SK-N-SH (cell line): Measurements from ENCODE around the gene IL1RAP. TPM values are rescaled to one million over a fixed set of nuclear protein-coding genes. Genes with fewer than 3 reads are reported as not detected.

Experiments
- CTCF ChIA-PET: fragments of 300-600, 350-600 bp; formaldehyde crosslinking; extraction: SDS; loops from one replicate; lab custom pipeline; 2021; lab: Yijun Ruan, JAX
- POLR2A ChIA-PET: fragments of 350-600 bp; sonication (Branson Sonifier 250); formaldehyde crosslinking; extraction: SDS; loops from one replicate; lab custom pipeline; 2020; ENCODE audit warnings: antibody characterized with exemption, inconsistent platforms; lab: Yijun Ruan, JAX
- DNase-seq: peaks from one replicate; pipeline ENCODE4 v3.0.0; 2012
- H2AFZ ChIP-seq: fragments of 200-600 bp; sonication (generic); 2 replicates; pipeline ENCODE4 v1.8.1; 2016; ENCODE audit warnings: antibody characterized with exemption, mild to moderate bottlenecking, low read depth
- H3F3A ChIP-seq: fragments of 200-600 bp; sonication (generic); replicated peaks from 2 replicates; pipeline ENCODE3; 2016; ENCODE audit warnings: antibody characterized with exemption, mild to moderate bottlenecking; ENCODE audit not compliant: insufficient read depth
- H3K27ac ChIP-seq, 2 experiments: fragments of 200-500 bp in 1 of 2; fragments of 200-600 bp in 1 of 2; sonication (Bioruptor generic) in 1 of 2; sonication (generic), shearing (Covaris generic) in 1 of 2; 2 replicates each; pipeline versions ENCODE4 v1.5.1 to v1.6.1; 2014 to 2016; ENCODE audit warnings: low read depth in 2 of 2, inconsistent platforms in 1 of 2, low read length in 1 of 2, mild to moderate bottlenecking in 1 of 2, mixed read lengths in 1 of 2
- H3K27me3 ChIP-seq: fragments of 200-600 bp; sonication (generic), shearing (Covaris generic); 2 replicates; pipeline ENCODE4 v1.6.1; 2016; ENCODE audit warnings: mixed run types; ENCODE audit not compliant: insufficient read depth
- H3K36me3 ChIP-seq, 2 experiments: fragments of 200-500 bp in 1 of 2; fragments of 200-600 bp in 1 of 2; sonication (Bioruptor generic) in 1 of 2; sonication (generic) in 1 of 2; replicated peaks in 1 of 2; 2 replicates each; pipeline versions ENCODE3 to v1.5.1; 2014 to 2016; ENCODE audit warnings: low read length in 1 of 2, mild to moderate bottlenecking in 1 of 2; ENCODE audit not compliant: insufficient read depth in 2 of 2, control insufficient read depth in 1 of 2
- H3K4me1 ChIP-seq, 2 experiments: fragments of 200-500 bp in 1 of 2; fragments of 200-600 bp in 1 of 2; sonication (Bioruptor generic) in 1 of 2; sonication (generic), shearing (Covaris generic) in 1 of 2; 2 replicates each; pipeline versions ENCODE4 v1.5.1 to v1.6.1; 2014 to 2016; ENCODE audit warnings: low read depth in 1 of 2, low read length in 1 of 2, mixed run types in 1 of 2; ENCODE audit not compliant: insufficient read depth in 2 of 2, control insufficient read depth in 1 of 2
- H3K4me2 ChIP-seq: fragments of 200-600 bp; sonication (generic), shearing (Covaris generic); 2 replicates; pipeline ENCODE4 v1.6.1; 2017; ENCODE audit warnings: mixed run types
- H3K4me3 ChIP-seq, 2 experiments: fragments of 200-500 bp in 1 of 2; fragments of 200-600 bp in 1 of 2; sonication (Bioruptor generic) in 1 of 2; sonication (generic), shearing (Covaris generic) in 1 of 2; 2 replicates each; pipeline versions ENCODE4 v1.5.1 to v1.8.1; 2014 to 2016; ENCODE audit warnings: low read depth in 2 of 2, inconsistent platforms in 1 of 2, low read length in 1 of 2, mild to moderate bottlenecking in 1 of 2, mixed read lengths in 1 of 2, moderate library complexity in 1 of 2
- H3K79me2 ChIP-seq: fragments of 200-600 bp; sonication (generic); 2 replicates; pipeline ENCODE4 v1.8.1; 2017; ENCODE audit warnings: mild to moderate bottlenecking; ENCODE audit not compliant: insufficient read depth
- H3K9ac ChIP-seq: fragments of 200-600 bp; sonication (generic); 2 replicates; pipeline ENCODE4 v1.6.1; 2017; ENCODE audit warnings: mixed run types
- H3K9me2 ChIP-seq: fragments of 200-600 bp; sonication (generic); 2 replicates; pipeline ENCODE4 v1.6.1; 2017; ENCODE audit warnings: mixed run types
- H3K9me3 ChIP-seq: fragments of 200-600 bp; sonication (generic); 2 replicates; pipeline ENCODE4 v1.6.1; 2017; ENCODE audit warnings: mixed run types, mild to moderate bottlenecking, moderate library complexity
- H4K20me1 ChIP-seq: fragments of 200-600 bp; sonication (generic); 2 replicates; pipeline ENCODE4 v1.6.1; 2017; ENCODE audit warnings: mild to moderate bottlenecking, mixed run types; ENCODE audit not compliant: insufficient read depth
- CHD2 ChIP-seq: fragments of 150-350 bp; IDR thresholded peaks from 2 replicates; pipeline ENCODE4 v1.6.1; 2018; ENCODE audit warnings: low read length; ENCODE audit not compliant: partially characterized antibody
- ELF1 ChIP-seq: IDR thresholded peaks from 2 replicates; pipeline ENCODE4 v1.4.0; 2012
- EZH2phosphoT487 ChIP-seq: fragments of 200-600 bp; sonication (generic); IDR thresholded peaks from 2 replicates; pipeline ENCODE4 v1.6.1; 2017; ENCODE audit warnings: low read depth, mixed run types, mild to moderate bottlenecking, antibody characterized with exemption, moderate library complexity, borderline replicate concordance
- FOSL2 ChIP-seq: IDR thresholded peaks from 2 replicates; pipeline ENCODE4 v1.4.0; 2012; ENCODE audit warnings: low read depth, mild to moderate bottlenecking, moderate library complexity, borderline replicate concordance
- FOXJ3 ChIP-seq: sonication (generic); formaldehyde crosslinking; IDR thresholded peaks from 2 replicates; pipeline ENCODE4 v1.5.1; 2020; ENCODE audit warnings: mild to moderate bottlenecking, missing genetic modification reagents
- FOXM1 ChIP-seq: IDR thresholded peaks from 2 replicates; pipeline ENCODE4 v1.4.0; 2012; ENCODE audit warnings: low read depth, mild to moderate bottlenecking
- MEF2A ChIP-seq: IDR thresholded peaks from 2 replicates; pipeline ENCODE4 v1.4.0; 2012; ENCODE audit warnings: low read depth, borderline replicate concordance
- MXI1 ChIP-seq: IDR thresholded peaks from 2 replicates; pipeline ENCODE4 v1.6.1; 2012; ENCODE audit warnings: mild to moderate bottlenecking, low read depth, low read length, improper control_type of control experiment
- PBX3 ChIP-seq: IDR thresholded peaks from 2 replicates; pipeline ENCODE4; 2012
- POLR2AphosphoS5 ChIP-seq: IDR thresholded peaks from 2 replicates; pipeline ENCODE4 v1.6.1; 2012; ENCODE audit warnings: low read depth, low read length
- RAD21 ChIP-seq: IDR thresholded peaks from 2 replicates; pipeline ENCODE4 v1.6.1; 2012; ENCODE audit warnings: mild to moderate bottlenecking, low read length
- RCOR1 ChIP-seq: fragments of 150-350 bp; IDR thresholded peaks from 2 replicates; pipeline ENCODE4 v1.6.1; 2017; ENCODE audit warnings: antibody characterized with exemption, low read length
- TAF1 ChIP-seq: IDR thresholded peaks from 2 replicates; pipeline ENCODE4 v1.6.1; 2012; ENCODE audit warnings: low read depth, mild to moderate bottlenecking, low read length, moderate library complexity, borderline replicate concordance
- USF2 ChIP-seq: fragments of 150-350 bp; IDR thresholded peaks from 2 replicates; pipeline ENCODE4 v1.6.1; 2017; ENCODE audit warnings: antibody characterized with exemption, low read length, low read depth, borderline replicate concordance
- YY1 ChIP-seq: IDR thresholded peaks from 2 replicates; pipeline ENCODE4 v1.4.0; 2012; ENCODE audit warnings: low read depth, mild to moderate bottlenecking
- polyA plus RNA-seq, 3 experiments: library from polyadenylated mRNA; depleted of rRNA; stranded (reverse); fragments of >200 nt; gene quantifications; 2 replicates each; pipeline ENCODE4 v1.2.3, GENCODE V29; 2012
- TF ChIP-seq, protein P1 (sequence below): IDR thresholded peaks from 2 replicates; pipeline ENCODE4 v1.4.0; 2012; ENCODE audit warnings: low read depth
- TF ChIP-seq, protein P2 (sequence below): IDR thresholded peaks from 2 replicates; pipeline ENCODE4 v1.6.1; 2012; ENCODE audit warnings: mild to moderate bottlenecking, low read depth, low read length, moderate library complexity
- TF ChIP-seq, protein P3 (sequence below): fragments of 150-350 bp; IDR thresholded peaks from 2 replicates; pipeline ENCODE4 v1.6.1; 2016; ENCODE audit warnings: mild to moderate bottlenecking, low read depth, low read length
- TF ChIP-seq, protein P4 (sequence below): IDR thresholded peaks from 2 replicates; pipeline ENCODE4 v1.4.0; 2012; ENCODE audit warnings: low read depth, borderline replicate concordance

Gene IL1RAP
- polyA plus RNA-seq, 1 of the 3 experiments (the other 2 are of a cell fraction): 7.6 TPM

- TF ChIP-seq, protein P1, sequence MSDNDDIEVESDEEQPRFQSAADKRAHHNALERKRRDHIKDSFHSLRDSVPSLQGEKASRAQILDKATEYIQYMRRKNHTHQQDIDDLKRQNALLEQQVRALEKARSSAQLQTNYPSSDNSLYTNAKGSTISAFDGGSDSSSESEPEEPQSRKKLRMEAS: no peak
- TF ChIP-seq USF2: no peak
These were observed 25.6 kb downstream of the IL1RAP start (continued) for GRCh38 chr3:190539526-190539925.

DNA sequence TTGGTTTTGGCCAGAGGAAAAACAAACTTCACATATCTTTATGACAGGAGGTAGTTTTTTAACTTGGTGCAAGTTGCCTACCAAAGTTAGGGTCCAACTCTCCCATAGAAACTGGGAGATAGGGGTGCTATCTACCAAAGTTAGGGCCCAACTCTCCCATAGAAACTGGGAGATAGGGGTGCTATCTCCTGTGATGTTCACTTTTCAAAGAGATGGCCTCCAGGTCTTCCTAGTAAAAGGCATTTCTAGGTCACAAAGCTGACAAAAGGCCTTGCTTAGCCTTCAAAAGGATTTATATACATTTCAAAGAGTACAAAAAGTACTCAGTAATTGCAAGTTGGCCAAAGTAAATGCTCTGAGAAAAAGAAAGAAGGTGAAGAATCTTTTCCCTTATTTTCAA is 27.1 kb downstream of the IL1RAP start:
- CTCF ChIA-PET: no interaction called here

More for the DNA sequence above, 27.1 kb downstream of the IL1RAP start:
- POLR2A ChIA-PET: no interaction called here
- no peak overlapping the region for H3K4me2 ChIP-seq
- H3K36me3 ChIP-seq: no peaks in the 10 kb centered on the region
- no peaks in the 10 kb centered on the region for H3K79me2 ChIP-seq
- H2AFZ ChIP-seq: no peak overlapping the region
- no peaks in the 10 kb centered on the region for H3K9me2 ChIP-seq
- H4K20me1 ChIP-seq: no peaks in the 10 kb centered on the region
- DNase-seq: no peak
- no peak overlapping the region for H3K4me3 ChIP-seq
- H3K27me3 ChIP-seq: no peaks in the 10 kb centered on the region
- no peaks in the 10 kb centered on the region for H3F3A ChIP-seq
- TF ChIP-seq TAF1 (no peak), PBX3 (no peak), ELF1 (no peak), FOXM1 (no peak), FOSL2 (no peak), YY1 (no peak), POLR2AphosphoS5 (no peak), RAD21 (no peak), EZH2phosphoT487 (no peak), FOXJ3 (CRISPR knock-in tag) (no peak), MXI1 (no peak), MEF2A (no peak), CHD2 (no peak), RCOR1 (no peak)
- TF ChIP-seq, protein P2, sequence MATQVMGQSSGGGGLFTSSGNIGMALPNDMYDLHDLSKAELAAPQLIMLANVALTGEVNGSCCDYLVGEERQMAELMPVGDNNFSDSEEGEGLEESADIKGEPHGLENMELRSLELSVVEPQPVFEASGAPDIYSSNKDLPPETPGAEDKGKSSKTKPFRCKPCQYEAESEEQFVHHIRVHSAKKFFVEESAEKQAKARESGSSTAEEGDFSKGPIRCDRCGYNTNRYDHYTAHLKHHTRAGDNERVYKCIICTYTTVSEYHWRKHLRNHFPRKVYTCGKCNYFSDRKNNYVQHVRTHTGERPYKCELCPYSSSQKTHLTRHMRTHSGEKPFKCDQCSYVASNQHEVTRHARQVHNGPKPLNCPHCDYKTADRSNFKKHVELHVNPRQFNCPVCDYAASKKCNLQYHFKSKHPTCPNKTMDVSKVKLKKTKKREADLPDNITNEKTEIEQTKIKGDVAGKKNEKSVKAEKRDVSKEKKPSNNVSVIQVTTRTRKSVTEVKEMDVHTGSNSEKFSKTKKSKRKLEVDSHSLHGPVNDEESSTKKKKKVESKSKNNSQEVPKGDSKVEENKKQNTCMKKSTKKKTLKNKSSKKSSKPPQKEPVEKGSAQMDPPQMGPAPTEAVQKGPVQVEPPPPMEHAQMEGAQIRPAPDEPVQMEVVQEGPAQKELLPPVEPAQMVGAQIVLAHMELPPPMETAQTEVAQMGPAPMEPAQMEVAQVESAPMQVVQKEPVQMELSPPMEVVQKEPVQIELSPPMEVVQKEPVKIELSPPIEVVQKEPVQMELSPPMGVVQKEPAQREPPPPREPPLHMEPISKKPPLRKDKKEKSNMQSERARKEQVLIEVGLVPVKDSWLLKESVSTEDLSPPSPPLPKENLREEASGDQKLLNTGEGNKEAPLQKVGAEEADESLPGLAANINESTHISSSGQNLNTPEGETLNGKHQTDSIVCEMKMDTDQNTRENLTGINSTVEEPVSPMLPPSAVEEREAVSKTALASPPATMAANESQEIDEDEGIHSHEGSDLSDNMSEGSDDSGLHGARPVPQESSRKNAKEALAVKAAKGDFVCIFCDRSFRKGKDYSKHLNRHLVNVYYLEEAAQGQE: no peak
- TF ChIP-seq, protein P1: no peak
- TF ChIP-seq, protein P3, sequence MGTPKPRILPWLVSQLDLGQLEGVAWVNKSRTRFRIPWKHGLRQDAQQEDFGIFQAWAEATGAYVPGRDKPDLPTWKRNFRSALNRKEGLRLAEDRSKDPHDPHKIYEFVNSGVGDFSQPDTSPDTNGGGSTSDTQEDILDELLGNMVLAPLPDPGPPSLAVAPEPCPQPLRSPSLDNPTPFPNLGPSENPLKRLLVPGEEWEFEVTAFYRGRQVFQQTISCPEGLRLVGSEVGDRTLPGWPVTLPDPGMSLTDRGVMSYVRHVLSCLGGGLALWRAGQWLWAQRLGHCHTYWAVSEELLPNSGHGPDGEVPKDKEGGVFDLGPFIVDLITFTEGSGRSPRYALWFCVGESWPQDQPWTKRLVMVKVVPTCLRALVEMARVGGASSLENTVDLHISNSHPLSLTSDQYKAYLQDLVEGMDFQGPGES: no peak
- TF ChIP-seq, protein P4, sequence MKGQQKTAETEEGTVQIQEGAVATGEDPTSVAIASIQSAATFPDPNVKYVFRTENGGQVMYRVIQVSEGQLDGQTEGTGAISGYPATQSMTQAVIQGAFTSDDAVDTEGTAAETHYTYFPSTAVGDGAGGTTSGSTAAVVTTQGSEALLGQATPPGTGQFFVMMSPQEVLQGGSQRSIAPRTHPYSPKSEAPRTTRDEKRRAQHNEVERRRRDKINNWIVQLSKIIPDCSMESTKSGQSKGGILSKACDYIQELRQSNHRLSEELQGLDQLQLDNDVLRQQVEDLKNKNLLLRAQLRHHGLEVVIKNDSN: no peak
- H3K4me1 ChIP-seq: peaks cover 0 to 37% of the 10 kb centered on the region in 2 experiments; a peak in 1 of 4 replicates
- no peaks in the 10 kb centered on the region for H3K9me3 ChIP-seq
- H3K9ac ChIP-seq: no peak overlapping the region
- H3K27ac ChIP-seq: no peak overlapping the region
